HepG2 (cell line): ENCODE results near the gene WIPF2. TPM values are rescaled to one million over a fixed set of nuclear protein-coding genes. Genes with fewer than 3 reads are reported as not detected.

Experiments
- HBP1 ChIP-seq: IDR thresholded peaks from 2 replicates; pipeline ENCODE4 v1.6.1; 2016; ENCODE audit warnings: low read depth, control low read depth
- KAT8 ChIP-seq: IDR thresholded peaks from 2 replicates; pipeline ENCODE4 v1.6.1; 2016; ENCODE audit warnings: missing genetic modification reagents, missing compliant biosample characterization
- PCBP2 ChIP-seq: fragments of 200-400 bp; formaldehyde crosslinking; optimal IDR thresholded peaks from 2 replicates; pipeline ENCODE3; 2018; ENCODE audit warnings: low read length, low read depth; ENCODE audit not compliant: poor library complexity, severe bottlenecking
- PRPF4 ChIP-seq: fragments of 200-400 bp; formaldehyde crosslinking; IDR thresholded peaks from 2 replicates; pipeline ENCODE4 v1.6.1; 2016; ENCODE audit warnings: low read length, low read depth; ENCODE audit not compliant: poor library complexity, severe bottlenecking
- REST ChIP-seq, 2 experiments: IDR thresholded peaks; 2 replicates each; pipeline ENCODE4 v1.6.1; 2011 to 2012; ENCODE audit warnings: low read length in 2 of 2, borderline replicate concordance in 1 of 2, low read depth in 1 of 2, mild to moderate bottlenecking in 1 of 2, moderate library complexity in 1 of 2
- SMYD3 ChIP-seq: sonication (generic); formaldehyde crosslinking; IDR thresholded peaks from 2 replicates; pipeline ENCODE4 v1.8.1; 2023; ENCODE audit warnings: mild to moderate bottlenecking, missing genetic modification reagents
- TBP ChIP-seq: sonication (generic); formaldehyde crosslinking; IDR thresholded peaks from 2 replicates; pipeline ENCODE4 v1.5.0; 2020; ENCODE audit warnings: missing genetic modification reagents
- TEAD2 ChIP-seq: sonication (generic); formaldehyde crosslinking; IDR thresholded peaks from 2 replicates; pipeline ENCODE4 v1.9.0; 2021; ENCODE audit warnings: missing genetic modification reagents
- TRIM24 ChIP-seq: sonication (generic); formaldehyde crosslinking; IDR thresholded peaks from 2 replicates; pipeline ENCODE4 v1.8.0; 2022; ENCODE audit warnings: mild to moderate bottlenecking, missing genetic modification reagents
- WIZ ChIP-seq: sonication (generic); formaldehyde crosslinking; IDR thresholded peaks from 2 replicates; pipeline ENCODE4 v1.5.1; 2020; ENCODE audit warnings: mild to moderate bottlenecking, missing genetic modification reagents
- ZIK1 ChIP-seq: sonication (generic); formaldehyde crosslinking; IDR thresholded peaks from 2 replicates; pipeline ENCODE4 v1.5.0; 2020; ENCODE audit warnings: mild to moderate bottlenecking, low read depth, missing genetic modification reagents, borderline replicate concordance
- ZMYM4 ChIP-seq: sonication (generic); formaldehyde crosslinking; IDR thresholded peaks from 2 replicates; pipeline ENCODE4 v1.8.1; 2023; ENCODE audit warnings: mild to moderate bottlenecking, missing genetic modification reagents
- ZNF121 ChIP-seq: sonication (generic); formaldehyde crosslinking; IDR thresholded peaks from 2 replicates; pipeline ENCODE4 v1.5.0; 2020; ENCODE audit warnings: mild to moderate bottlenecking, missing genetic modification reagents
- ZNF33A ChIP-seq: sonication (generic); formaldehyde crosslinking; IDR thresholded peaks from 2 replicates; pipeline ENCODE4 v1.5.1; 2020; ENCODE audit warnings: missing genetic modification reagents, mild to moderate bottlenecking, moderate library complexity, borderline replicate concordance
- ZNF557 ChIP-seq: sonication (generic); formaldehyde crosslinking; IDR thresholded peaks from 2 replicates; pipeline ENCODE4 v1.4.0; 2020; ENCODE audit warnings: missing genetic modification reagents
- ZNF83 ChIP-seq: sonication (generic); formaldehyde crosslinking; IDR thresholded peaks from 2 replicates; pipeline ENCODE4 v1.4.0; 2020; ENCODE audit warnings: missing genetic modification reagents, mild to moderate bottlenecking, borderline replicate concordance
- ZNF883 ChIP-seq: sonication (generic); formaldehyde crosslinking; IDR thresholded peaks from 2 replicates; pipeline ENCODE4 v1.5.1; 2020; ENCODE audit warnings: mild to moderate bottlenecking, missing genetic modification reagents; ENCODE audit errors: not compliant biosample characterization
- polyA plus RNA-seq, 8 experiments: library from polyadenylated mRNA; depleted of rRNA in 3 of 8; stranded (reverse) in 7 of 8; unstranded in 1 of 8; fragments of >200 nt; fragmentation: Illumina TruSeq in 4 of 8; extraction: Trizol in 4 of 8; gene quantifications; 2 replicates each; pipeline versions ENCODE4 v1.2.1 to v1.2.3, GENCODE V29; 2011 to 2016; ENCODE audit warnings: low read depth in 4 of 8, missing spikeins in 1 of 8, mixed read lengths in 1 of 8; ENCODE audit not compliant: insufficient read depth in 1 of 8
- total RNA-seq, 5 experiments: library from RNA; depleted of rRNA; stranded (reverse); fragments of >200 nt; fragmentation: Illumina TruSeq; extraction: Trizol; gene quantifications; 2 replicates each; pipeline ENCODE4 v1.2.3, GENCODE V29; 2016; ENCODE audit warnings: low read depth in 1 of 5
- TF ChIP-seq, protein P1 (sequence below): sonication (generic); formaldehyde crosslinking; IDR thresholded peaks from 2 replicates; pipeline ENCODE4 v1.5.0; 2020; ENCODE audit warnings: mild to moderate bottlenecking, missing genetic modification reagents
- TF ChIP-seq, protein P2 (sequence below): sonication (generic); formaldehyde crosslinking; IDR thresholded peaks from 2 replicates; pipeline ENCODE4 v1.4.0; 2020; ENCODE audit warnings: mild to moderate bottlenecking, missing genetic modification reagents

WIPF2 gene
- total and polyA plus RNA-seq, 2 of the 13 experiments (the other 11 are each of a cell fraction or from before 2014, with no cell fraction given), result 7.2 to 10.8 TPM

GRCh38 chr17:40316571-40317344 lies 97.7 kb downstream of the WIPF2 start (continued):
- TF ChIP-seq, protein P1, sequence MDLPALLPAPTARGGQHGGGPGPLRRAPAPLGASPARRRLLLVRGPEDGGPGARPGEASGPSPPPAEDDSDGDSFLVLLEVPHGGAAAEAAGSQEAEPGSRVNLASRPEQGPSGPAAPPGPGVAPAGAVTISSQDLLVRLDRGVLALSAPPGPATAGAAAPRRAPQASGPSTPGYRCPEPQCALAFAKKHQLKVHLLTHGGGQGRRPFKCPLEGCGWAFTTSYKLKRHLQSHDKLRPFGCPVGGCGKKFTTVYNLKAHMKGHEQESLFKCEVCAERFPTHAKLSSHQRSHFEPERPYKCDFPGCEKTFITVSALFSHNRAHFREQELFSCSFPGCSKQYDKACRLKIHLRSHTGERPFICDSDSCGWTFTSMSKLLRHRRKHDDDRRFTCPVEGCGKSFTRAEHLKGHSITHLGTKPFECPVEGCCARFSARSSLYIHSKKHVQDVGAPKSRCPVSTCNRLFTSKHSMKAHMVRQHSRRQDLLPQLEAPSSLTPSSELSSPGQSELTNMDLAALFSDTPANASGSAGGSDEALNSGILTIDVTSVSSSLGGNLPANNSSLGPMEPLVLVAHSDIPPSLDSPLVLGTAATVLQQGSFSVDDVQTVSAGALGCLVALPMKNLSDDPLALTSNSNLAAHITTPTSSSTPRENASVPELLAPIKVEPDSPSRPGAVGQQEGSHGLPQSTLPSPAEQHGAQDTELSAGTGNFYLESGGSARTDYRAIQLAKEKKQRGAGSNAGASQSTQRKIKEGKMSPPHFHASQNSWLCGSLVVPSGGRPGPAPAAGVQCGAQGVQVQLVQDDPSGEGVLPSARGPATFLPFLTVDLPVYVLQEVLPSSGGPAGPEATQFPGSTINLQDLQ (CRISPR knock-in tag), result no peak
- TF ChIP-seq WIZ (CRISPR knock-in tag), result no peak
- TF ChIP-seq PRPF4, result no peak
- no peak for TF ChIP-seq ZNF557 (CRISPR knock-in tag)
- TF ChIP-seq HBP1 (CRISPR knock-in tag), result no peak
- TF ChIP-seq KAT8 (CRISPR knock-in tag), result peak; percentile 48
- no peak for TF ChIP-seq ZMYM4
- no peak for TF ChIP-seq ZNF883 (CRISPR knock-in tag)
- no peak for TF ChIP-seq REST (IDR thresholded peaks at IDR 0.05; ENCODE audit: borderline replicate concordance in 1 of 2, low read depth in 1 of 2, low read length in 2 of 2)
- TF ChIP-seq SMYD3, result no peak
- no peak for TF ChIP-seq PCBP2
- no peak for TF ChIP-seq ZIK1
- TF ChIP-seq TEAD2 (CRISPR knock-in tag), result no peak
- TF ChIP-seq ZNF33A, result no peak
- TF ChIP-seq, protein P2, sequence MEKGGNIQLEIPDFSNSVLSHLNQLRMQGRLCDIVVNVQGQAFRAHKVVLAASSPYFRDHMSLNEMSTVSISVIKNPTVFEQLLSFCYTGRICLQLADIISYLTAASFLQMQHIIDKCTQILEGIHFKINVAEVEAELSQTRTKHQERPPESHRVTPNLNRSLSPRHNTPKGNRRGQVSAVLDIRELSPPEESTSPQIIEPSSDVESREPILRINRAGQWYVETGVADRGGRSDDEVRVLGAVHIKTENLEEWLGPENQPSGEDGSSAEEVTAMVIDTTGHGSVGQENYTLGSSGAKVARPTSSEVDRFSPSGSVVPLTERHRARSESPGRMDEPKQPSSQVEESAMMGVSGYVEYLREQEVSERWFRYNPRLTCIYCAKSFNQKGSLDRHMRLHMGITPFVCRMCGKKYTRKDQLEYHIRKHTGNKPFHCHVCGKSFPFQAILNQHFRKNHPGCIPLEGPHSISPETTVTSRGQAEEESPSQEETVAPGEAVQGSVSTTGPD (CRISPR knock-in tag), result no peak
- TF ChIP-seq ZNF83 (CRISPR knock-in tag), result peak; percentile 93; the same call in 1 of the 2 replicates
- TF ChIP-seq ZNF121, result peak; percentile 71; the same call in 1 of the 2 replicates
- no peak for TF ChIP-seq TRIM24 (CRISPR knock-in tag)
- no peak for TF ChIP-seq TBP (CRISPR knock-in tag)
